HG03575 (cell line): Measurements from ENCODE around the gene LCNL1.

ENCODE experiments used
- ATAC-seq: cut with Tn5 transposase; IDR thresholded peaks from one replicate; pipeline ENCODE4 v1.9.1; 2021; ENCODE audit not compliant: unreplicated experiment, insufficient number of reproducible peaks, low FRiP score; ENCODE audit errors: extremely low read depth

The LCNL1 gene

GRCh38 chr9:137015976-137016375 lies 33.2 kb downstream of the LCNL1 start:
- no peak for ATAC-seq

GRCh38 chr9:137016436-137016835 lies 33.6 kb downstream of the LCNL1 start:
- no peak for ATAC-seq

GRCh38 chr9:137017071-137017470 lies 34.3 kb downstream of the LCNL1 start:
- no peak for ATAC-seq

GRCh38 chr9:137017791-137018497 lies 35.2 kb downstream of the LCNL1 start:
- no peak for ATAC-seq

- ATAC-seq = no peak
Observed at GRCh38 chr9:137018761-137019559, 36.2 kb downstream of the LCNL1 start.

- ATAC-seq = no peak
Observed at GRCh38 chr9:137019891-137020683, 37.3 kb downstream of the LCNL1 start.

GRCh38 chr9:137020771-137021567 lies 38.2 kb downstream of the LCNL1 start:
- no peak for ATAC-seq

GRCh38 chr9:137021568-137021978 lies 38.8 kb downstream of the LCNL1 start:
- ATAC-seq = no peak

- ATAC-seq = no peak
Observed at GRCh38 chr9:137021979-137022661, 39.3 kb downstream of the LCNL1 start.

- no peak for ATAC-seq
Observed at GRCh38 chr9:137022662-137023008, 39.8 kb downstream of the LCNL1 start.

GRCh38 chr9:137023157-137023556 lies 40.4 kb downstream of the LCNL1 start:
- ATAC-seq = no peak

- no peak for ATAC-seq
Observed at GRCh38 chr9:137023583-137023991, 40.8 kb downstream of the LCNL1 start.

- no peak for ATAC-seq
Observed at GRCh38 chr9:137025517-137025966, 42.7 kb downstream of the LCNL1 start.

- no peak for ATAC-seq
Observed at GRCh38 chr9:137026384-137026783, 43.6 kb downstream of the LCNL1 start.

GRCh38 chr9:137026828-137027227 lies 44.0 kb downstream of the LCNL1 start:
- no peak for ATAC-seq

- no peak for ATAC-seq
Observed at GRCh38 chr9:137027369-137028262, 44.8 kb downstream of the LCNL1 start, which contains the start of gene ABCA2. Gene ABCA2, minus strand, starts transcription at chr9:137028237. Its CDS starts 97 bp downstream, at chr9:137028140.

GRCh38 chr9:137028263-137029057 lies 45.7 kb downstream of the LCNL1 start:
- ATAC-seq = no peak
